Activated B cell treated with CpG ODN at 0.5 μM for 24 hours (primary cell): ENCODE measurements around the gene MATN1. TPM values are rescaled to one million over a fixed set of nuclear protein-coding genes. Genes with fewer than 3 reads are reported as not detected.

ENCODE experiments used
- ATAC-seq: fragments of 200-7000 bp; cut with Tn5 transposase; one replicate; pipeline ENCODE4 v1.10.0; 2021; ENCODE audit warnings: low read depth, mild to moderate bottlenecking, moderate library complexity
- CTCF ChIA-PET: fragments of 350-600 bp; sonication (Branson Sonifier 250); formaldehyde crosslinking; loops from one replicate; lab custom pipeline; 2021; ENCODE audit warnings: antibody characterized with exemption; lab: Charles Lee
- POLR2A ChIA-PET: fragments of 350-600 bp; sonication (Branson Sonifier 250); formaldehyde crosslinking; loops from one replicate; lab custom pipeline; 2021; ENCODE audit warnings: antibody characterized with exemption; lab: Charles Lee
- DNase-seq: peaks from one replicate; pipeline ENCODE4 v3.0.0; 2022
- H3K27ac Mint-ChIP-seq: one replicate; pipeline ENCODE4 v1.8.0; 2020; ENCODE audit warnings: mixed read lengths
- H3K27me3 Mint-ChIP-seq: one replicate; pipeline ENCODE4 v1.8.0; 2021; ENCODE audit warnings: mixed read lengths
- H3K36me3 Mint-ChIP-seq: one replicate; pipeline ENCODE4 v1.8.0; 2021; ENCODE audit warnings: low read depth, mixed read lengths
- H3K4me1 Mint-ChIP-seq: one replicate; pipeline ENCODE4 v1.8.0; 2021; ENCODE audit warnings: mixed read lengths
- H3K4me3 Mint-ChIP-seq: one replicate; pipeline ENCODE4 v1.8.0; 2020; ENCODE audit warnings: mild to moderate bottlenecking, mixed read lengths
- H3K9me3 Mint-ChIP-seq: one replicate; pipeline ENCODE4 v1.8.0; 2020; ENCODE audit warnings: mixed read lengths
- intact Hi-C: fragments of 100-400 bp; cut with micrococcal nuclease; formaldehyde crosslinking; loops from one replicate; pipeline ENCODE4 v1.15.1; 2024
- total RNA-seq: library from RNA; stranded (reverse); gene quantifications from 2 replicates; pipeline ENCODE4 v1.2.3, GENCODE V29; 2022
- TF ChIP-seq, protein P1 (sequence below): fragments of 200-600 bp; IDR thresholded peaks from one replicate; pipeline ENCODE4 v1.8.0; 2022; ENCODE audit warnings: antibody characterized with exemption, mild to moderate bottlenecking

Gene MATN1
- total RNA-seq, 1 donor from 2014 or later = 0.93 TPM

DNA sequence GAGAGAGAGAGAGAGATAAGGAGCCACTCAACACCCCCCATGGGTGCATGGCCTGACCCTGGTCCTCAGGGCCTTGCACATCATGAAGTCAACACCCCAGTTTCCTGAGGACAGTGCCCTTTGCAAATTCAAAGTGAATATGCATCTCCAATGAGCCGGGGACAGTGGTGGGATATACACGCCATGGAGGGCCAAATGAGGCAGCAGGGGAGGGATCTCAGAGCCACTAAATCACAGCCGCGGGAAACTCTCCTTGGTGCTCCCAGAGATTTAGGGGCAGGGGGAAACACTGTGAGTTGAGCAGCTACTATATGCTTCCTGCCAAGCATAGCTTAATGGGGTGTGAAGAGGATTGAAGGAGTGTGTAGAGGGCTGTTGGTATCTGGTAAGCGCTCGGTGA lies 35.5 kb downstream of the MATN1 start:
- H3K4me3 Mint-ChIP-seq = no peak overlapping the region
- no peak for ATAC-seq
- H3K27me3 Mint-ChIP-seq = peaks cover 55% of the 10 kb centered on the region
- H3K9me3 Mint-ChIP-seq = no peaks in the 10 kb centered on the region
- no peak overlapping the region for H3K27ac Mint-ChIP-seq
- no peaks in the 10 kb centered on the region for H3K36me3 Mint-ChIP-seq
- intact Hi-C loops = no loop called here
- CTCF ChIA-PET = no interaction called here
- DNase-seq = no peak
- TF ChIP-seq, protein P1, sequence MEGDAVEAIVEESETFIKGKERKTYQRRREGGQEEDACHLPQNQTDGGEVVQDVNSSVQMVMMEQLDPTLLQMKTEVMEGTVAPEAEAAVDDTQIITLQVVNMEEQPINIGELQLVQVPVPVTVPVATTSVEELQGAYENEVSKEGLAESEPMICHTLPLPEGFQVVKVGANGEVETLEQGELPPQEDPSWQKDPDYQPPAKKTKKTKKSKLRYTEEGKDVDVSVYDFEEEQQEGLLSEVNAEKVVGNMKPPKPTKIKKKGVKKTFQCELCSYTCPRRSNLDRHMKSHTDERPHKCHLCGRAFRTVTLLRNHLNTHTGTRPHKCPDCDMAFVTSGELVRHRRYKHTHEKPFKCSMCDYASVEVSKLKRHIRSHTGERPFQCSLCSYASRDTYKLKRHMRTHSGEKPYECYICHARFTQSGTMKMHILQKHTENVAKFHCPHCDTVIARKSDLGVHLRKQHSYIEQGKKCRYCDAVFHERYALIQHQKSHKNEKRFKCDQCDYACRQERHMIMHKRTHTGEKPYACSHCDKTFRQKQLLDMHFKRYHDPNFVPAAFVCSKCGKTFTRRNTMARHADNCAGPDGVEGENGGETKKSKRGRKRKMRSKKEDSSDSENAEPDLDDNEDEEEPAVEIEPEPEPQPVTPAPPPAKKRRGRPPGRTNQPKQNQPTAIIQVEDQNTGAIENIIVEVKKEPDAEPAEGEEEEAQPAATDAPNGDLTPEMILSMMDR = no peak
- POLR2A ChIA-PET = no interaction called here
- H3K4me1 Mint-ChIP-seq = peaks cover 2% of the 10 kb centered on the region

DNA sequence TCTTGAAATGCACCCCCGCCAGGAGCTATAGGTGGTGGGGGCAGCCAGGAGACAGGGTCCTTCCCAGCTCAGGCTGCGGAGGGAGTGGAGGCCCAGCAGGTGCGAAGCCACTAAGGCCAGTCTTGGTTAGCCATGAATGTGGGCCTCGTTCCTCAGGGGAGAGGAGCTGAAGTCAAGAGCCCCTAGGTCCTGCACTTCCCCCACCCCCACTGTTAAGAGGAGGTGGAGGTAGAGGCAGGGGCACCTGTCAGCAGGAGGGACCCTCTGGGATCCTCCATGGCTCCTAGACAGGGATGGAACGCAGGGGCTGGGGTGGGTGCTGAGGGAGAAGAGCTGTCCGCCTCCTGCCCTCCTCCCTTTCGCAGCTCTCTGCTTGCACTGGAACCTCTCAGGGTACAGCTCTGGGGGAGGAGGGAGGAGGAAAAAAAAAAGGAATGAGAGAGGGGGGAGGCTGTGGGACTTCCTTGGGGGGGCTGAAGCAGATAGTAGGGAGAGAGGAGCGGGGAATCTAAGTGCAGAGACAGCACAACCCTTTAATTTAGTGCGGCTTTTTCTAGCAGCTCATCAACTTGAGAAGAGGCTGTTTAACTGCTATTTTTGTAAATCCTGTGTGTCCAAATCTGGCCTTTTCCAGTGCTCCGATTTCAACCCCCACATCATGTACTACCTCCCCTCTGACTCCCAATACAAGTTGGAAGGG lies 37.0 kb downstream of the MATN1 start:
- DNase-seq = no peak
- CTCF ChIA-PET = no interaction called here
- H3K27me3 Mint-ChIP-seq = peaks cover 62% of the 10 kb centered on the region
- no peak overlapping the region for H3K27ac Mint-ChIP-seq
- TF ChIP-seq, protein P1 = no peak
- H3K36me3 Mint-ChIP-seq = no peaks in the 10 kb centered on the region
- no peak for ATAC-seq
- H3K9me3 Mint-ChIP-seq = no peaks in the 10 kb centered on the region
- intact Hi-C loops = no loop called here
- peaks cover 1% of the 10 kb centered on the region for H3K4me1 Mint-ChIP-seq
- no peak overlapping the region for H3K4me3 Mint-ChIP-seq
- POLR2A ChIA-PET = no interaction called here

DNA sequence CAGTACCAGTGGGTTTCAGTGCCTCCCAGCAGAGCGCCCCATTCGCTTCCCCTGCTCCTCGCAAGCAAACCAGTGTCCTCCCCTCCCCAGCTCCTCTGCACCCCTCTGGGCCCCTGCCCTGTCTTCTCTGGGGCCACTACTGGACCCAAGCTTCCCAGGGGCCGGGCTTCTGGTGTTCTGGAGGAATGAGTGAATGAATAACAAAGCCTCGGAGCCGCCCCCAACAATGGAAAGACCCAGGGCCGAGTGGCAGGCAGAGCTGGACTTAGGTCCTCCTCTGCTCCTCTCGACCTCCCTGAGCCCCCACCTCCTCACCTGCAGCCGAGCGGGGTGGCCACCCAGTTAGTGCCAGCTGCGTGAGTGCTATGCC lies 37.6 kb downstream of the MATN1 start:
- H3K36me3 Mint-ChIP-seq = no peaks in the 10 kb centered on the region
- ATAC-seq (no peak), DNase-seq (no peak)
- H3K4me3 Mint-ChIP-seq = no peak overlapping the region
- intact Hi-C loops = no loop called here
- ChIA-PET POLR2A (no interaction called here), CTCF (no interaction called here)
- TF ChIP-seq, protein P1 = no peak
- peaks cover 1% of the 10 kb centered on the region for H3K4me1 Mint-ChIP-seq
- H3K9me3 Mint-ChIP-seq = no peaks in the 10 kb centered on the region
- H3K27me3 Mint-ChIP-seq = peaks cover 63% of the 10 kb centered on the region
- no peak overlapping the region for H3K27ac Mint-ChIP-seq

DNA sequence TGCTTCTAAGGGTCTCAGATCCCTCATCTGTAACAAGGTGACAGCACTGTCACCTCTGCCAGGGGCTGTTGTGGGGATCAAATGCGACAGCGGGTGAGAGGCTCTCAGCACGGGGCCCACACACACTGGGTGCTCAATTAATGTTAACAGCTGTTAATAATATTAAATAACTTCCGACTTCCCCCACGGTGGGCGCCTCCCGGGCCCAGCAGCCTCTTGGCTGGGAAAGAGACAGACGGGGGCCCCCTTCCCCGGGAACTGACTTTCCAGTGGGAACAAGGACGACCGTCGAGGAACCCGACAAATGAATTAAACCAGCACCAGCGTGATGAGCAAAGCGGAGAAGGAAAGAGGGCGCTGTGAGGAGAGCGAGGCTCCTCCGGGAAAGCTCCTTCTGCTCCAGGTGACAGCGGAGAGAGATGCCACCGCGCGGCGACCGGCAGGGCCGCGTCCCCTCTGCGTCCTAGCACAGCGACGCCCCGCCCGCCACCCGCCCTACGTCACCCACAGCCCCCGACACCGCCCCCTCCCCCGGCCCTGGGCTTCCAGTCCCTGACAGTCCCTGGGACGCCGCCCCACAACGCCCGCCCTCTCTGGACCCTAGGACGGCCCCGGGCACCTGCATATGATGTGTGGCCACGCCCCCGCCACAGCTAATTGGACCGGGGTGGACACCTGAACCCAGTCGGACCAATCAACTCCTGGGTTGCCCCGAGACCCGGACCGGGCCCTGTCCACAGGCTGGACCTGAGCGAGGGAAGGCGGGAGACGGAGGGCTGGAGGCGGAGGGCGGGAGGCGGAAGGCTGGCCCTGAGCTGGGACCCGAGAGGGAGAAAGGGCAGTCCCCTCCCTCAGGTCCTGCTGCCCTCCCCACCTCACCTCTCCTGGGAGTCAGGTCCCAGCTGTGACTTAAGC lies 38.2 kb downstream of the MATN1 start:
- peak overlapping the region; percentile 35 for H3K4me3 Mint-ChIP-seq
- no peaks in the 10 kb centered on the region for H3K36me3 Mint-ChIP-seq
- no peaks in the 10 kb centered on the region for H3K9me3 Mint-ChIP-seq
- H3K27ac Mint-ChIP-seq = no peak overlapping the region
- POLR2A ChIA-PET = no interaction called here
- H3K4me1 Mint-ChIP-seq = peaks cover 1% of the 10 kb centered on the region
- intact Hi-C loops = no loop called here
- CTCF ChIA-PET = no interaction called here
- no peak for ATAC-seq
- TF ChIP-seq, protein P1 = no peak
- no peak for DNase-seq
- peaks cover 63% of the 10 kb centered on the region for H3K27me3 Mint-ChIP-seq

DNA sequence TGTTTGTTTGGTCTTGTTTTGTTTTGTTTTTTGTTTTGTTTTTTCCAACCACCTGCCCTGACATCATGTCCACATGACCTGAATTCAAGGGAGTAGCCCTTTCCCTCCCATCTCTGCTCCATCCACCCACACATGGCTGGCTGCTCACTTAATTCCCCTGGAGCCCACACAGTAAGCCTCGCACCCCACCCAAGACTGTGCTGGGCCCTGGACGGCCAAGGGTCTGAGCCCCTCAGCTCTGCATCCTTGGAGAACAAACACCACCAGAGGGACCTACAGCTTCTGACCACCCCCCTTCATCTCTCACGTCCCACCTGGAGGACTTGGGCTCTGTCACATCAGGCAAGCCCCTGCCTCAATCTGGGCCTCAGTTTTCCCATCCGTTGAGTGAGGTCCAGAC lies 39.1 kb downstream of the MATN1 start:
- no peaks in the 10 kb centered on the region for H3K9me3 Mint-ChIP-seq
- H3K36me3 Mint-ChIP-seq = no peaks in the 10 kb centered on the region
- POLR2A ChIA-PET = no interaction called here
- ATAC-seq = no peak
- TF ChIP-seq, protein P1 = no peak
- no peak overlapping the region for H3K4me3 Mint-ChIP-seq
- peaks cover 60% of the 10 kb centered on the region for H3K27me3 Mint-ChIP-seq
- DNase-seq = no peak
- CTCF ChIA-PET = no interaction called here
- intact Hi-C loops = no loop called here
- H3K27ac Mint-ChIP-seq = no peak overlapping the region
- H3K4me1 Mint-ChIP-seq = peaks cover 1% of the 10 kb centered on the region
